Measurements from ENCODE around the gene ARHGAP42.

The ARHGAP42 gene

DNA sequence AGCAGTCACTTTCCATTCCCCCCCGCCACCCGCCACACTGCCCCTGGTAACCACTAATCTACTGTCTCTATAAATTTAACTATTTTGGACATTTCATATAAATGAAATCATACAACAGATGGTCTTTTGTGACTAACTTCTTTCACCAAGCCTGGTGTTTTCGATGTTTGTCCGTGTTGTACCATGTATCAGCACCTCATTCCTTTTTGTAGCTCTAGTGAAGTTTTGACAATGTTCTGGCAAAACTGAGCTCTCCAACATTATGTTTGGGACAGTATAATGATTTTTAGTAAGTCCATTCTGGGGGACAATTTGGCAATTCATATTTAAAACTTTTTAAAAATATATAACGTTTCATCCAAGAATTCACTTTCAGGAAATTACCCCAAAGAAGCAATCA lies 45.6 kb upstream of the ARHGAP42 start (continued):
- TF ChIP-seq, protein P1, sequence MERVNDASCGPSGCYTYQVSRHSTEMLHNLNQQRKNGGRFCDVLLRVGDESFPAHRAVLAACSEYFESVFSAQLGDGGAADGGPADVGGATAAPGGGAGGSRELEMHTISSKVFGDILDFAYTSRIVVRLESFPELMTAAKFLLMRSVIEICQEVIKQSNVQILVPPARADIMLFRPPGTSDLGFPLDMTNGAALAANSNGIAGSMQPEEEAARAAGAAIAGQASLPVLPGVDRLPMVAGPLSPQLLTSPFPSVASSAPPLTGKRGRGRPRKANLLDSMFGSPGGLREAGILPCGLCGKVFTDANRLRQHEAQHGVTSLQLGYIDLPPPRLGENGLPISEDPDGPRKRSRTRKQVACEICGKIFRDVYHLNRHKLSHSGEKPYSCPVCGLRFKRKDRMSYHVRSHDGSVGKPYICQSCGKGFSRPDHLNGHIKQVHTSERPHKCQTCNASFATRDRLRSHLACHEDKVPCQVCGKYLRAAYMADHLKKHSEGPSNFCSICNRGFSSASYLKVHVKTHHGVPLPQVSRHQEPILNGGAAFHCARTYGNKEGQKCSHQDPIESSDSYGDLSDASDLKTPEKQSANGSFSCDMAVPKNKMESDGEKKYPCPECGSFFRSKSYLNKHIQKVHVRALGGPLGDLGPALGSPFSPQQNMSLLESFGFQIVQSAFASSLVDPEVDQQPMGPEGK (CRISPR knock-in tag; IDR thresholded peaks at IDR 0.05; ENCODE audit: borderline replicate concordance) = no peak
- no peak for TF ChIP-seq ARNTL (CRISPR knock-in tag; IDR thresholded peaks at IDR 0.05; ENCODE audit: borderline replicate concordance, low read depth)
- no peak for TF ChIP-seq RARB (CRISPR knock-in tag; IDR thresholded peaks at IDR 0.05)
- no peak for TF ChIP-seq ZNF8 (CRISPR knock-in tag; IDR thresholded peaks at IDR 0.05)
- TF ChIP-seq CSDC2 (CRISPR knock-in tag; IDR thresholded peaks at IDR 0.05) = no peak
- TF ChIP-seq ZNF70 (CRISPR knock-in tag; IDR thresholded peaks at IDR 0.05) = no peak
- TF ChIP-seq CREB5 (CRISPR knock-in tag; IDR thresholded peaks at IDR 0.05; ENCODE audit: low read depth) = no peak

GRCh38 chr11:100646545-100646944 lies 40.5 kb upstream of the ARHGAP42 start:
- no peak for ATAC-seq
- no peak for TF ChIP-seq BACH2 (CRISPR knock-in tag; IDR thresholded peaks at IDR 0.05; ENCODE audit: borderline replicate concordance)
- no peak for TF ChIP-seq ZNF8 (CRISPR knock-in tag; IDR thresholded peaks at IDR 0.05)
- TF ChIP-seq CREB5 (CRISPR knock-in tag; IDR thresholded peaks at IDR 0.05; ENCODE audit: low read depth) = no peak
- TF ChIP-seq ZC3H10 (CRISPR knock-in tag; IDR thresholded peaks at IDR 0.05) = no peak
- TF ChIP-seq SNAI2 (CRISPR knock-in tag; IDR thresholded peaks at IDR 0.05) = no peak
- TF ChIP-seq ESRRG (CRISPR knock-in tag; IDR thresholded peaks at IDR 0.05) = no peak
- TF ChIP-seq ISL1 (CRISPR knock-in tag; IDR thresholded peaks at IDR 0.05) = no peak
- TF ChIP-seq, protein P1 (CRISPR knock-in tag; IDR thresholded peaks at IDR 0.05; ENCODE audit: borderline replicate concordance) = no peak
- TF ChIP-seq CSDC2 (CRISPR knock-in tag; IDR thresholded peaks at IDR 0.05) = no peak
- no peak for TF ChIP-seq TOX (CRISPR knock-in tag; IDR thresholded peaks at IDR 0.05; ENCODE audit: borderline replicate concordance)
- TF ChIP-seq ZFP30 (CRISPR knock-in tag; IDR thresholded peaks at IDR 0.05) = no peak
- TF ChIP-seq TCF4 (CRISPR knock-in tag; IDR thresholded peaks at IDR 0.05; ENCODE audit: borderline replicate concordance) = no peak
- no peak for TF ChIP-seq OSR1 (CRISPR knock-in tag; IDR thresholded peaks at IDR 0.05)
- TF ChIP-seq, protein P2, sequence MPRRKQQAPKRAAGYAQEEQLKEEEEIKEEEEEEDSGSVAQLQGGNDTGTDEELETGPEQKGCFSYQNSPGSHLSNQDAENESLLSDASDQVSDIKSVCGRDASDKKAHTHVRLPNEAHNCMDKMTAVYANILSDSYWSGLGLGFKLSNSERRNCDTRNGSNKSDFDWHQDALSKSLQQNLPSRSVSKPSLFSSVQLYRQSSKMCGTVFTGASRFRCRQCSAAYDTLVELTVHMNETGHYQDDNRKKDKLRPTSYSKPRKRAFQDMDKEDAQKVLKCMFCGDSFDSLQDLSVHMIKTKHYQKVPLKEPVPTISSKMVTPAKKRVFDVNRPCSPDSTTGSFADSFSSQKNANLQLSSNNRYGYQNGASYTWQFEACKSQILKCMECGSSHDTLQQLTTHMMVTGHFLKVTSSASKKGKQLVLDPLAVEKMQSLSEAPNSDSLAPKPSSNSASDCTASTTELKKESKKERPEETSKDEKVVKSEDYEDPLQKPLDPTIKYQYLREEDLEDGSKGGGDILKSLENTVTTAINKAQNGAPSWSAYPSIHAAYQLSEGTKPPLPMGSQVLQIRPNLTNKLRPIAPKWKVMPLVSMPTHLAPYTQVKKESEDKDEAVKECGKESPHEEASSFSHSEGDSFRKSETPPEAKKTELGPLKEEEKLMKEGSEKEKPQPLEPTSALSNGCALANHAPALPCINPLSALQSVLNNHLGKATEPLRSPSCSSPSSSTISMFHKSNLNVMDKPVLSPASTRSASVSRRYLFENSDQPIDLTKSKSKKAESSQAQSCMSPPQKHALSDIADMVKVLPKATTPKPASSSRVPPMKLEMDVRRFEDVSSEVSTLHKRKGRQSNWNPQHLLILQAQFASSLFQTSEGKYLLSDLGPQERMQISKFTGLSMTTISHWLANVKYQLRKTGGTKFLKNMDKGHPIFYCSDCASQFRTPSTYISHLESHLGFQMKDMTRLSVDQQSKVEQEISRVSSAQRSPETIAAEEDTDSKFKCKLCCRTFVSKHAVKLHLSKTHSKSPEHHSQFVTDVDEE (CRISPR knock-in tag; IDR thresholded peaks at IDR 0.05) = no peak
- no peak for TF ChIP-seq ZFP3 (CRISPR knock-in tag; IDR thresholded peaks at IDR 0.05)
- no peak for TF ChIP-seq ZNF70 (CRISPR knock-in tag; IDR thresholded peaks at IDR 0.05)

DNA sequence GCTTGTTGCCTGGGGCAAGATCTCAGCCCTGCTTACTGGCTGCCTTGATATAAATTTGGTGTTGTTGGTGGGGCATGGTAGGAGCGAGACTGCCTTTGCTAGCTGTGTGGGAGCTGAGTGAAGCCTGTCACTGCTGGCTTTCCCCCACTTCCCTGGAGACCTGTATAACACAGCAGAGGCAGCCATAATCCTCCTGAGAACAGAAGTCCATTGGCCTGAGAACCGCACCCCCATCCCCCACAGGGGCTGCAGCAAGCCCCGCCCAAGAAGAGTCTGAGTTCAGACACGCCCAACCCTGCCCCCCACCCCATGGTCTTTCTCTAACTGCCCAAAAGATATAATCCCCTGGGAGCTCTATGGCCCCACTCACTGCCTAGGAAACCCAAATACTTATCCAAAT lies 39.2 kb upstream of the ARHGAP42 start:
- no peak for ATAC-seq
- TF ChIP-seq CSRNP3 (CRISPR knock-in tag; IDR thresholded peaks at IDR 0.05) (no peak), ZFP3 (CRISPR knock-in tag; IDR thresholded peaks at IDR 0.05) (no peak), ISL1 (CRISPR knock-in tag; IDR thresholded peaks at IDR 0.05) (no peak), RARB (CRISPR knock-in tag; IDR thresholded peaks at IDR 0.05) (no peak)
